Measurements from ENCODE around the gene MTF2. TPM values are rescaled to one million over a fixed set of nuclear protein-coding genes. Genes with fewer than 3 reads are reported as not detected.

The MTF2 gene
- total and polyA plus RNA-seq, 9 of the 15 experiments (the other 6 are each of a cell fraction or from before 2014, with no cell fraction given): 29.3 to 124 (median 57.7) TPM

GRCh38 chr1:93152835-93153234, 73.8 kb downstream of the MTF2 start (continued):
- TF ChIP-seq RFX1 (IDR thresholded peaks at IDR 0.05): no peak

GRCh38 chr1:93154898-93155297, 75.8 kb downstream of the MTF2 start:
- Histone ChIP-seq H3K27me3 (ENCODE audit: control insufficient read depth in 2 of 2, insufficient read depth in 2 of 2, low read length in 2 of 2) (no peaks in the 10 kb centered on the region), H3K79me2 (ENCODE audit: control insufficient read depth, insufficient read depth, low read length) (peaks cover 11% of the 10 kb centered on the region), H3K4me1 (replicated peaks in 1 of 2; ENCODE audit: control insufficient read depth in 2 of 2, insufficient read depth in 2 of 2, low read length in 2 of 2) (peaks cover 0 to under 1% of the 10 kb centered on the region in 2 experiments; a peak in 1 of 5 replicates), H3K27ac (ENCODE audit: extremely low read depth, low read depth, low read length) (no peak overlapping the region), H3K4me3 (no peak overlapping the region), H3K9ac (ENCODE audit: insufficient read depth in 1 of 2, low read depth in 2 of 2, low read length in 2 of 2) (no peak overlapping the region), H3K4me2 (ENCODE audit: insufficient read depth, low read length) (no peak overlapping the region), H2AFZ (ENCODE audit: low read depth, low read length) (no peak overlapping the region), H4K20me1 (replicated peaks; ENCODE audit: control insufficient read depth, insufficient read depth, low read length) (no peaks in the 10 kb centered on the region), H3K9me3 (replicated peaks; ENCODE audit: control insufficient read depth, insufficient read depth, low read depth, low read length) (no peaks in the 10 kb centered on the region), H3K36me3 (ENCODE audit: control insufficient read depth, insufficient read depth, low read length) (peaks cover 85% of the 10 kb centered on the region), H3K9me1 (ENCODE audit: control insufficient read depth, insufficient read depth, low read length) (no peaks in the 10 kb centered on the region)
- POLR2A ChIA-PET: no interaction called here
- CTCF ChIA-PET (ENCODE audit: low intra/inter-chr PET ratio): no interaction called here
- in situ Hi-C loops (cut with MboI) (no loop called here), intact Hi-C loops (cut with micrococcal nuclease) (no loop called here)
- TF ChIP-seq NBN (IDR thresholded peaks at IDR 0.05; ENCODE audit: low read depth) (no peak), SRF (CRISPR knock-in tag; IDR thresholded peaks at IDR 0.05) (no peak), ZNF445 (CRISPR knock-in tag; IDR thresholded peaks at IDR 0.05; ENCODE audit: low read depth) (no peak), ZMIZ1 (IDR thresholded peaks at IDR 0.05; ENCODE audit: low read depth in 2 of 2, low read length in 2 of 2) (no peak), HNRNPL (IDR thresholded peaks at IDR 0.05; ENCODE audit: low read depth, low read length) (no peak), MEIS2 (IDR thresholded peaks at IDR 0.05; ENCODE audit: partially characterized antibody) (no peak)
- FAIRE-seq: no peak
- no TSS peak for BruUV-seq (replicated peaks)
- DNase-seq (ENCODE audit: extremely low read depth in 1 of 4, low spot score in 3 of 4): no peak
- no peak; the same call in 1 of the 3 replicates for ATAC-seq

All from K562 (cell line).